Measurements from ENCODE around the gene GET4. TPM values are rescaled to one million over a fixed set of nuclear protein-coding genes. Genes with fewer than 3 reads are reported as not detected.
A peak's percentile ranks its signal among the peaks of the same experiment; 100 is the strongest.
"Not testable (repeated sequence)": the region's sequence is repeated elsewhere in the genome, so short reads cannot be mapped to it uniquely, and the experiment has no call there.

The GET4 gene
- total and polyA plus RNA-seq, 2 of the 13 experiments (the other 11 are each of a cell fraction or from before 2014, with no cell fraction given): 28.2 to 35.2 TPM

GRCh38 chr7:872685-873084 lies 3.7 kb upstream of the GET4 start:
- H3K27ac ChIP-seq (ENCODE audit: extremely low read length, insufficient read depth, low read length); ATAC-seq; DNase-seq (ENCODE audit: low spot score); FAIRE-seq; H3K9me3 ChIP-seq (ENCODE audit: low read length); POLR2A ChIA-PET; H3K4me3 ChIP-seq (replicated peaks in 1 of 3; ENCODE audit: insufficient read depth in 1 of 3, low read depth in 2 of 3, low read length in 3 of 3); H3K9ac ChIP-seq (ENCODE audit: insufficient read depth, low read depth, low read length); H3K27me3 ChIP-seq (ENCODE audit: control insufficient read depth in 1 of 2, insufficient read depth in 2 of 2, low read length in 2 of 2); H3K79me2 ChIP-seq (ENCODE audit: insufficient read depth, low read length); H2AFZ ChIP-seq (ENCODE audit: low read length); H4K20me1 ChIP-seq (ENCODE audit: insufficient read depth, low read length); BruUV-seq (replicated peaks); H3K4me2 ChIP-seq (ENCODE audit: low read depth, low read length): not testable (repeated sequence)
- CTCF ChIA-PET (ENCODE audit: low intra/inter-chr PET ratio, low total read pairs): interaction anchor here (1.6 kb wide), 1 partner anchor 85 kb away, joined by 23 read pairs; no protein-coding TSS in a partner anchor
- Histone ChIP-seq H3K4me1 (ENCODE audit: insufficient read depth, low read length) (peaks cover 12% of the 10 kb centered on the region), H3K36me3 (replicated peaks in 1 of 2; ENCODE audit: control insufficient read depth in 1 of 2, insufficient read depth in 2 of 2, low read length in 2 of 2) (peaks cover 7 to 34% of the 10 kb centered on the region in 2 experiments)
- intact Hi-C loops (cut with micrococcal nuclease; ENCODE audit: unreplicated experiment): loop anchor here (1.0 to 10.0 kb wide), 3 partner anchors 36 to 86 kb away; no protein-coding TSS in a partner anchor
- WGBS (ENCODE audit: low lambda C conversion rate): 95% methylated on average over 16 of the region's 19 CpGs
- in situ Hi-C loops (cut with HindIII; ENCODE audit: extremely low pct_ligation_motif_present, low pct_unique_long_range_greater_than_20kb): loop anchor here (5.0 kb wide), 1 partner anchor 85 kb away; no protein-coding TSS in a partner anchor

- Histone ChIP-seq H3K27me3 (ENCODE audit: control insufficient read depth in 1 of 2, insufficient read depth in 2 of 2, low read length in 2 of 2) (no peaks in the 10 kb centered on the region), H3K9ac (ENCODE audit: insufficient read depth, low read depth, low read length) (no peak overlapping the region; the same call in 1 of the 2 replicates), H3K27ac (ENCODE audit: extremely low read length, insufficient read depth, low read length) (peak overlapping the region; percentile 55), H3K9me3 (ENCODE audit: low read length) (no peaks in the 10 kb centered on the region), H3K4me3 (replicated peaks in 1 of 3; ENCODE audit: insufficient read depth in 1 of 3, low read depth in 2 of 3, low read length in 3 of 3) (no peak overlapping the region), H4K20me1 (ENCODE audit: insufficient read depth, low read length) (peaks cover 5% of the 10 kb centered on the region; the same call in 1 of the 2 replicates), H3K79me2 (ENCODE audit: insufficient read depth, low read length) (peaks cover 7% of the 10 kb centered on the region), H3K36me3 (replicated peaks in 1 of 2; ENCODE audit: control insufficient read depth in 1 of 2, insufficient read depth in 2 of 2, low read length in 2 of 2) (peaks cover 5 to 28% of the 10 kb centered on the region in 2 experiments), H2AFZ (ENCODE audit: low read length) (no peak overlapping the region), H3K4me1 (ENCODE audit: insufficient read depth, low read length) (peaks cover 17% of the 10 kb centered on the region), H3K4me2 (ENCODE audit: low read depth, low read length) (no peak overlapping the region)
- ATAC-seq (peak; percentile 61), FAIRE-seq (peak; percentile 90), DNase-seq (ENCODE audit: low spot score) (peak; percentile 79)
- ChIA-PET CTCF (ENCODE audit: low intra/inter-chr PET ratio, low total read pairs) (interaction anchor here (1.6 kb wide), 1 partner anchor 86 kb away, joined by 23 read pairs; no protein-coding TSS in a partner anchor), POLR2A (interaction anchor here (1.0 to 1.1 kb wide), 2 partner anchors 28 to 83 kb away, joined by 3 to 5 read pairs; no protein-coding TSS in a partner anchor)
- TSS peak; percentile 55 for BruUV-seq (replicated peaks)
- in situ Hi-C loops (cut with HindIII; ENCODE audit: extremely low pct_ligation_motif_present, low pct_unique_long_range_greater_than_20kb) (loop anchor here (5.0 kb wide), 1 partner anchor 86 kb away; no protein-coding TSS in a partner anchor), intact Hi-C loops (cut with micrococcal nuclease; ENCODE audit: unreplicated experiment) (loop anchor here (1.0 to 10.0 kb wide), 3 partner anchors 37 to 87 kb away; no protein-coding TSS in a partner anchor)
- 48% methylated on average over 12 of the region's 18 CpGs for WGBS (ENCODE audit: low lambda C conversion rate)
- TF ChIP-seq PLSCR1 (CRISPR knock-in tag; IDR thresholded peaks at IDR 0.05; ENCODE audit: borderline replicate concordance) (peak; percentile 88; the same call in 1 of the 2 replicates), MTA3 (CRISPR knock-in tag; IDR thresholded peaks at IDR 0.05) (no peak), NCOA5 (CRISPR knock-in tag; IDR thresholded peaks at IDR 0.05) (no peak; the same call in 1 of the 2 replicates), TOE1 (CRISPR knock-in tag; IDR thresholded peaks at IDR 0.05) (no peak), ZKSCAN5 (CRISPR knock-in tag; IDR thresholded peaks at IDR 0.05) (no peak), AGO2 (optimal IDR thresholded peaks at IDR 0.05; ENCODE audit: low read depth, low read length) (no peak), ATM (IDR thresholded peaks at IDR 0.05; ENCODE audit: borderline replicate concordance) (no peak), GTF2F1 (IDR thresholded peaks at IDR 0.05; ENCODE audit: low read length) (no peak), ATF1 (CRISPR knock-in tag; IDR thresholded peaks at IDR 0.05) (no peak), SALL1 (CRISPR knock-in tag; IDR thresholded peaks at IDR 0.05) (peak; percentile 98), IRF2 (CRISPR knock-in tag; IDR thresholded peaks at IDR 0.05) (peak; percentile 73; the same call in 1 of the 2 replicates), SYNCRIP (IDR thresholded peaks at IDR 0.05; ENCODE audit: insufficient read depth, low read depth, low read length) (no peak), MED8 (CRISPR knock-in tag; IDR thresholded peaks at IDR 0.05; ENCODE audit: insufficient replicate concordance) (no peak)
- TF ChIP-seq, protein P1, sequence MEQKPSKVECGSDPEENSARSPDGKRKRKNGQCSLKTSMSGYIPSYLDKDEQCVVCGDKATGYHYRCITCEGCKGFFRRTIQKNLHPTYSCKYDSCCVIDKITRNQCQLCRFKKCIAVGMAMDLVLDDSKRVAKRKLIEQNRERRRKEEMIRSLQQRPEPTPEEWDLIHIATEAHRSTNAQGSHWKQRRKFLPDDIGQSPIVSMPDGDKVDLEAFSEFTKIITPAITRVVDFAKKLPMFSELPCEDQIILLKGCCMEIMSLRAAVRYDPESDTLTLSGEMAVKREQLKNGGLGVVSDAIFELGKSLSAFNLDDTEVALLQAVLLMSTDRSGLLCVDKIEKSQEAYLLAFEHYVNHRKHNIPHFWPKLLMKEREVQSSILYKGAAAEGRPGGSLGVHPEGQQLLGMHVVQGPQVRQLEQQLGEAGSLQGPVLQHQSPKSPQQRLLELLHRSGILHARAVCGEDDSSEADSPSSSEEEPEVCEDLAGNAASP (CRISPR knock-in tag; IDR thresholded peaks at IDR 0.05; ENCODE audit: borderline replicate concordance): peak; percentile 85
- TF ChIP-seq, protein P2, sequence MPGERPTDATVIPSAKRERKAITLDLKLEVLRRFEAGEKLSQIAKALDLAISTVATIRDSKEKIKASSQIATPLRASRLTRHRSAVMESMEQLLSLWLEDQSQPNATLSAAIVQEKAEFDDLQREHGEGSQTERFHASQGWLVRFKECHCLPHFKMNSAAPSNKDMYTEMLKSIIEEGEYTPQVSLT (CRISPR knock-in tag; IDR thresholded peaks at IDR 0.05; ENCODE audit: borderline replicate concordance, low read depth): 0 out of 2 replicates have a peak, but pooled peaks have one; percentile 32
Observed at GRCh38 chr7:873367-874002, 2.9 kb upstream of the GET4 start.

Data from HepG2 (cell line).